ENCODE measurements around the gene CCL27.

GRCh38 chr9:34674440-34674839 is 12.0 kb upstream of the CCL27 start:
- TF ChIP-seq POLR2AphosphoS5 (IDR thresholded peaks at IDR 0.05; ENCODE audit: low read depth, low read length) (no peak), SIN3A (IDR thresholded peaks at IDR 0.05; ENCODE audit: borderline replicate concordance, insufficient read depth, low read length) (no peak)

All from PFSK-1 (cell line).